Loucy (cell line): Measurements from ENCODE around the gene KCNA2.

ENCODE experiments used
- H2AFZ ChIP-seq: fragments of 200-600 bp; sonication (generic); 2 replicates; pipeline ENCODE4 v1.6.0; 2016; ENCODE audit warnings: antibody characterized with exemption, mild to moderate bottlenecking, low read length, moderate library complexity
- H3F3A ChIP-seq: fragments of 200-600 bp; 2 replicates; pipeline ENCODE4 v1.6.0; 2016; ENCODE audit warnings: antibody characterized with exemption, low read depth, mild to moderate bottlenecking
- H3K27me3 ChIP-seq: fragments of 200-600 bp; sonication (generic); 2 replicates; pipeline ENCODE4 v1.6.1; 2014; ENCODE audit warnings: low read length, mild to moderate bottlenecking; ENCODE audit not compliant: insufficient read depth, poor library complexity, severe bottlenecking
- H3K36me3 ChIP-seq: fragments of 200-600 bp; sonication (generic); 2 replicates; pipeline ENCODE4 v1.6.1; 2016; ENCODE audit warnings: low read length; ENCODE audit not compliant: insufficient read depth
- H3K4me1 ChIP-seq: fragments of 200-600 bp; sonication (generic); 2 replicates; pipeline ENCODE4 v1.5.1; 2014; ENCODE audit warnings: low read length, mild to moderate bottlenecking; ENCODE audit not compliant: insufficient read depth, poor library complexity, severe bottlenecking
- H3K4me2 ChIP-seq: fragments of 200-600 bp; sonication (generic); 2 replicates; pipeline ENCODE4 v1.6.0; 2014; ENCODE audit warnings: antibody characterized with exemption, low read length, low read depth, mild to moderate bottlenecking; ENCODE audit not compliant: poor library complexity, severe bottlenecking
- H3K4me3 ChIP-seq: fragments of 200-600 bp; sonication (generic); 2 replicates; pipeline ENCODE4 v1.5.1; 2014; ENCODE audit warnings: low read length, mild to moderate bottlenecking, mixed read lengths; ENCODE audit not compliant: poor library complexity, severe bottlenecking
- H3K79me2 ChIP-seq: fragments of 200-600 bp; sonication (generic); 2 replicates; pipeline ENCODE4 v1.6.1; 2014; ENCODE audit warnings: low read length; ENCODE audit not compliant: insufficient read depth
- H3K9ac ChIP-seq: fragments of 200-600 bp; sonication (generic); 2 replicates; pipeline ENCODE4 v1.6.0; 2014; ENCODE audit warnings: mild to moderate bottlenecking, low read depth, low read length, moderate library complexity; ENCODE audit not compliant: poor library complexity, severe bottlenecking
- H3K9me2 ChIP-seq: fragments of 200-600 bp; sonication (generic); replicated peaks from 2 replicates; pipeline ENCODE4 v1.6.1; 2016; ENCODE audit warnings: low read depth, low read length, mixed read lengths
- H3K9me3 ChIP-seq: fragments of 200-600 bp; sonication (generic); 2 replicates; pipeline ENCODE4 v1.6.1; 2014; ENCODE audit warnings: mild to moderate bottlenecking, antibody characterized with exemption, low read length, low read depth; ENCODE audit not compliant: insufficient read depth
- H4K20me1 ChIP-seq: fragments of 200-600 bp; sonication (generic); 2 replicates; pipeline ENCODE4 v1.6.0; 2014; ENCODE audit warnings: antibody characterized with exemption, low read length, mild to moderate bottlenecking; ENCODE audit not compliant: insufficient read depth, poor library complexity, severe bottlenecking
- EZH2phosphoT487 ChIP-seq: fragments of 200-600 bp; IDR thresholded peaks from 2 replicates; pipeline ENCODE4 v1.6.1; 2018; ENCODE audit warnings: antibody characterized with exemption, mild to moderate bottlenecking, moderate library complexity, borderline replicate concordance
- TF ChIP-seq, protein P1 (sequence below): fragments of 200-600 bp; sonication (generic); conservative IDR thresholded peaks from 2 replicates; pipeline ENCODE4 v1.5.1; 2014; ENCODE audit warnings: mild to moderate bottlenecking, antibody characterized with exemption, low read length

KCNA2 gene

GRCh38 chr1:110600716-110601115, 5.4 kb downstream of the KCNA2 start:
- H3K27me3 ChIP-seq = peaks cover 4% of the 10 kb centered on the region
- H3K4me3 ChIP-seq = no peak overlapping the region
- no peak overlapping the region for H3K4me2 ChIP-seq
- no peaks in the 10 kb centered on the region for H3K9me2 ChIP-seq
- no peak overlapping the region for H2AFZ ChIP-seq
- H3K36me3 ChIP-seq = no peaks in the 10 kb centered on the region
- no peaks in the 10 kb centered on the region for H3K4me1 ChIP-seq
- no peaks in the 10 kb centered on the region for H3K79me2 ChIP-seq
- H3K9me3 ChIP-seq = no peaks in the 10 kb centered on the region
- H3F3A ChIP-seq = no peaks in the 10 kb centered on the region
- H4K20me1 ChIP-seq = no peaks in the 10 kb centered on the region
- H3K9ac ChIP-seq = no peak overlapping the region
- TF ChIP-seq, protein P1, sequence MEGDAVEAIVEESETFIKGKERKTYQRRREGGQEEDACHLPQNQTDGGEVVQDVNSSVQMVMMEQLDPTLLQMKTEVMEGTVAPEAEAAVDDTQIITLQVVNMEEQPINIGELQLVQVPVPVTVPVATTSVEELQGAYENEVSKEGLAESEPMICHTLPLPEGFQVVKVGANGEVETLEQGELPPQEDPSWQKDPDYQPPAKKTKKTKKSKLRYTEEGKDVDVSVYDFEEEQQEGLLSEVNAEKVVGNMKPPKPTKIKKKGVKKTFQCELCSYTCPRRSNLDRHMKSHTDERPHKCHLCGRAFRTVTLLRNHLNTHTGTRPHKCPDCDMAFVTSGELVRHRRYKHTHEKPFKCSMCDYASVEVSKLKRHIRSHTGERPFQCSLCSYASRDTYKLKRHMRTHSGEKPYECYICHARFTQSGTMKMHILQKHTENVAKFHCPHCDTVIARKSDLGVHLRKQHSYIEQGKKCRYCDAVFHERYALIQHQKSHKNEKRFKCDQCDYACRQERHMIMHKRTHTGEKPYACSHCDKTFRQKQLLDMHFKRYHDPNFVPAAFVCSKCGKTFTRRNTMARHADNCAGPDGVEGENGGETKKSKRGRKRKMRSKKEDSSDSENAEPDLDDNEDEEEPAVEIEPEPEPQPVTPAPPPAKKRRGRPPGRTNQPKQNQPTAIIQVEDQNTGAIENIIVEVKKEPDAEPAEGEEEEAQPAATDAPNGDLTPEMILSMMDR = no peak
- no peak for TF ChIP-seq EZH2phosphoT487

DNA sequence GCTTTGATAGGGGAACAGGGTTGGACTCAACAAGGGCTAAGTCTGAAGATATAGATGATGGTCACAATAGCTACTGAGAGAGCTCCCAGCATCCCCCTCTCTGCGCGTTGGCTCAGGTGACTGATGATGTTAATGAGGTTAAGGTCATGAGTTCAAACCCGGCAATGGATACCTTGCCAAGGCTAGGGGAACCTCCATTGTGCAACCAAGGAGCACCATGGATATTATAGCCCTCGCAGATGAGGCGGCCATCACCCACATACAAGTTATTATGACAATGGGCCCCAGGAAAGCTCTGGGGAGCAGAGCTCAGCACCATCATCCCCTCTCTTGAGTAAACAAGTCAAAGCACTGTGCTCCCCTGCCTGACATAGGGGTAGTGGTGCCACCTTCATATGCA, 8.2 kb downstream of the KCNA2 start:
- H3K9me2 ChIP-seq = no peaks in the 10 kb centered on the region
- H4K20me1 ChIP-seq = no peaks in the 10 kb centered on the region
- no peaks in the 10 kb centered on the region for H3K9me3 ChIP-seq
- no peaks in the 10 kb centered on the region for H3K36me3 ChIP-seq
- TF ChIP-seq EZH2phosphoT487 = no peak
- TF ChIP-seq, protein P1 = no peak
- no peaks in the 10 kb centered on the region for H3K27me3 ChIP-seq
- H3K79me2 ChIP-seq = no peaks in the 10 kb centered on the region
- H3K9ac ChIP-seq = no peak overlapping the region
- H3K4me1 ChIP-seq = no peaks in the 10 kb centered on the region
- H3K4me2 ChIP-seq = no peak overlapping the region
- H3F3A ChIP-seq = no peaks in the 10 kb centered on the region
- no peak overlapping the region for H2AFZ ChIP-seq
- no peak overlapping the region for H3K4me3 ChIP-seq

- H3K4me3 ChIP-seq = no peak overlapping the region
- no peaks in the 10 kb centered on the region for H3K9me3 ChIP-seq
- H3K36me3 ChIP-seq = no peaks in the 10 kb centered on the region
- H4K20me1 ChIP-seq = no peaks in the 10 kb centered on the region
- H3K9me2 ChIP-seq = no peaks in the 10 kb centered on the region
- H3F3A ChIP-seq = no peaks in the 10 kb centered on the region
- H3K4me1 ChIP-seq = no peaks in the 10 kb centered on the region
- H2AFZ ChIP-seq = no peak overlapping the region
- no peaks in the 10 kb centered on the region for H3K27me3 ChIP-seq
- H3K9ac ChIP-seq = no peak overlapping the region
- H3K79me2 ChIP-seq = no peaks in the 10 kb centered on the region
- TF ChIP-seq, protein P1 = no peak
- TF ChIP-seq EZH2phosphoT487 = no peak
- no peak overlapping the region for H3K4me2 ChIP-seq
Observed at GRCh38 chr1:110596312-110596711, 9.8 kb downstream of the KCNA2 start.
